AG10803 (cell line): ENCODE measurements around the gene BCL11B.

Experiments used
- DNase-seq: peaks from one replicate; pipeline ENCODE4 v3.0.0; 2010; ENCODE audit warnings: low read depth
- H3K4me3 ChIP-seq: 2 replicates; pipeline ENCODE4 v1.5.1; 2011; ENCODE audit warnings: mild to moderate bottlenecking, low read length, control low read depth
- TF ChIP-seq, protein P1 (sequence below): conservative IDR thresholded peaks from 2 replicates; pipeline ENCODE4 v1.5.1; 2011; ENCODE audit warnings: mild to moderate bottlenecking, low read length, control low read depth, inconsistent platforms

BCL11B gene

DNA sequence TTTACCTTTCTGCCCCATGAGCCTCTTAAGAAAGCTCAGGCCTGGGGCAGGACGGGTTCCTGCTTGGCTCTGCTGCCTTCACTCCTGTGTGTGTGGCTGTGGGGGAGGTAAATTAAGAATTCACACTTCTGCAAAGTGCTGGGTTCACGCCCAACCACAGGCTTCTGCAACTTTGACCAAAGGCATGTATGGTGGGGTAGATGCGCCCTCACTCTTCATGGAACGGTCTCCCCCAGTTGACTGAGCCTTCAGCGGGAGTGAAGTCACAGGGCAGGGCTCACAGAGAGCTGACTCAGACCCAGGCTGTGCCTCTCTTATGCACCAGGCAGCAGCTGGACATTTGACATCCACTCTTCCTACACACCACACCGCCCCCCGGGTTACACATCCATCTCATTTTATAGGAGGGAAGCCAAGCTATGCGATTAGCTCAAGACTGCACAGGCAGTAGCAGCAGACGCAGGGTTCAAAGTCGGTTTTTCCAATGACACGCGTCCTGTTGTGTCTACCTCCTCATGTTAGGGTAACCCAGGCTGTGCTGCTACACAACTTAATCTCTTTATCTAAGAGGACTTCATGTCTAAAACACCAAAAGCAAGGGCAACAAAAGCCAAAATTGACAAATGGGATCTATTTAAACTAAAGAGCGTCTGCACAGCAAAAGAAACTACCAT lies 15.4 kb upstream of the BCL11B start:
- H3K4me3 ChIP-seq, result no peak overlapping the region
- DNase-seq, result no peak
- TF ChIP-seq, protein P1, sequence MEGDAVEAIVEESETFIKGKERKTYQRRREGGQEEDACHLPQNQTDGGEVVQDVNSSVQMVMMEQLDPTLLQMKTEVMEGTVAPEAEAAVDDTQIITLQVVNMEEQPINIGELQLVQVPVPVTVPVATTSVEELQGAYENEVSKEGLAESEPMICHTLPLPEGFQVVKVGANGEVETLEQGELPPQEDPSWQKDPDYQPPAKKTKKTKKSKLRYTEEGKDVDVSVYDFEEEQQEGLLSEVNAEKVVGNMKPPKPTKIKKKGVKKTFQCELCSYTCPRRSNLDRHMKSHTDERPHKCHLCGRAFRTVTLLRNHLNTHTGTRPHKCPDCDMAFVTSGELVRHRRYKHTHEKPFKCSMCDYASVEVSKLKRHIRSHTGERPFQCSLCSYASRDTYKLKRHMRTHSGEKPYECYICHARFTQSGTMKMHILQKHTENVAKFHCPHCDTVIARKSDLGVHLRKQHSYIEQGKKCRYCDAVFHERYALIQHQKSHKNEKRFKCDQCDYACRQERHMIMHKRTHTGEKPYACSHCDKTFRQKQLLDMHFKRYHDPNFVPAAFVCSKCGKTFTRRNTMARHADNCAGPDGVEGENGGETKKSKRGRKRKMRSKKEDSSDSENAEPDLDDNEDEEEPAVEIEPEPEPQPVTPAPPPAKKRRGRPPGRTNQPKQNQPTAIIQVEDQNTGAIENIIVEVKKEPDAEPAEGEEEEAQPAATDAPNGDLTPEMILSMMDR, result no peak

DNA sequence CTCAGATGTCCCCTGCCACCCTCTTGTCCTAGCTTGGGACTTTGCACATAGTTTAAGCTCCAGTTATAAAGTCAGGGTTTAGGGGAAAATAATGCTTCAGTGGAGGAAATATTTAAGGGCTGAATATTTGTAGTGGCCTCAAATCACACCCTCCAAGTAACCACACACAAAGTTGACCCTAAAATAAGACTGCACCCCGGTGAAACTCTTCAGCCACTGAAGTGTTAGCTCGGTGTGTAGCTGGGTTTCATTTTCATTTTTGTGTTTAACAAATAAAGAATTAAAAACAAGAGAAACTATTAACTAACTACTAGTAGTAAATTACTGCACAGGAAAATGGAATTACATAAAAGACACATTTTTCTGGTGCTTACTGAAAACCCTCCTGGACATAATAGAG lies 14.8 kb upstream of the BCL11B start:
- DNase-seq, result no peak

DNA sequence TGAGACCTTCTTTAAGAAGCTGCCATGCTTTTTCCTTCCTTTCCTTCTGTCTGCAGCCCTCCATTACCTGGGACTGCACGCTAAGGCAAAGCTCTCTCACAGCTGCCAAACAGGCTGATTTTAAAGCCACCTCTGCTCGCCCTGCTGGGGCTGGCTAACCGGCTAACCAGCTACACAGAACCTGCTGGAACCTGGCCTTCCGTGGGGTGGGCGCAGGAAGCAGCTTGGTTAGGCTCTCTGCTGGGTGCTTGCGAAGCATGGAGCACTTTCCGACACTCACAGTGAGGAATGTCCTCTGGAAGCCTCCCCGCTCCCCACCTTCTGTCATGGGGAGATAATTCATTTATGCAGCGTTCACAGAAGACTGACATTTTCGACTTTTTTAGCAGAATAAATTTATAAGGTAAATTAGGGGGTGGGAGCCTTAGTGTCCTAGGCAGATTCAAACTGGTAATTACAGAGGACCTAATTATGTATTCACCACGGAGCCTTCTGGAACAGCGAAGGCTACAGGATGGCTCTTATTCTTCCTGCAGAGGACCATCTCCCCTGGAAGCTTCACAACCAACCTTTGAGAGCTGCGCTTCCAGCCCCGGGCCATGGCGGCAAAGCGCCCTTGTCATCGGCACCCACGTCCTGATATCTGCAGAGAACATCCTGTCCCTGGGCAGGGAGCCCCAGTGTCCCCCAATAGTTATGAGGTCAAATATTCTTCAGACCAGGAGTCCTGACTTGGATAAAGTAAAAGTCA lies 12.4 kb upstream of the BCL11B start:
- TF ChIP-seq, protein P1, result no peak
- H3K4me3 ChIP-seq, result no peak overlapping the region
- no peak for DNase-seq

More for the DNA sequence above, 14.8 kb upstream of the BCL11B start:
- no peak overlapping the region for H3K4me3 ChIP-seq
- TF ChIP-seq, protein P1, result no peak

DNA sequence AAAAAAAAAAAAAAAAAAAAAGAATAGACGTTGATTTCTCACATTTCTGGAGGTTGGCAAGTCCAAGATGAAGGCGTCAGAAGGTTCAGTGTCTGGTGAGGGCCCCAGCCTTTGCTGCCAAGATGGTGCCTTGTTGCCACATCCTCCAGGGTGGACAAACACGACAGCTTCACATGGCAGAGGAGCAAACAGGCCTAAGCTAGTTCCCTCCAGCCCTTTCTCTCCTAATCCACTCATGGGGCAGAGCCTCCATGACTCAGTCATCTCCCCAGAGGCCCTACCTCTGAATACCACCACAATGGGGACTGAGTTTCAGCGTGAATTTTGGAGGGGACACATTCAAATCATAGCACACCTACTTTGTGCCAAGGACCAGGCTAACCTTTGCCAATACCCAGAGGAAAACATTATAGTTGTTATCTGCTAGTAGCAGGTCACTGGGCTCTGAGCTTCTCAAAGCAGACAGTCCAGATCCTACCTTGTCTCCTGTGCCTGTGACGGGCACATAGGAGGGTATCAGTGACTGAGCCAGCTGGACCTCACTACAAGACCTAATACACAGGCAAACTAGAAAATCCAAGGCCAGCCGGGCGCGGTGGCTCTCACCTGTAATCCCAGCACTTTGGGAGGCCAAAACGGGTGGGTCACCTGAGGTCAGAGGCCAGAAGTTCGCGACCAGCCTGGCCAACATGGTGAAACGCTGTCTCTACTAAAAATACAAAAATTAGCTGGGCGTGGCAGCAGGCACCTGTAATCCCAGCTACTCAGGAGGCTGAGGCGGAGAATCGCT lies 10.5 kb upstream of the BCL11B start:
- no peak for DNase-seq
- H3K4me3 ChIP-seq, result no peak overlapping the region
- TF ChIP-seq, protein P1, result no peak

DNA sequence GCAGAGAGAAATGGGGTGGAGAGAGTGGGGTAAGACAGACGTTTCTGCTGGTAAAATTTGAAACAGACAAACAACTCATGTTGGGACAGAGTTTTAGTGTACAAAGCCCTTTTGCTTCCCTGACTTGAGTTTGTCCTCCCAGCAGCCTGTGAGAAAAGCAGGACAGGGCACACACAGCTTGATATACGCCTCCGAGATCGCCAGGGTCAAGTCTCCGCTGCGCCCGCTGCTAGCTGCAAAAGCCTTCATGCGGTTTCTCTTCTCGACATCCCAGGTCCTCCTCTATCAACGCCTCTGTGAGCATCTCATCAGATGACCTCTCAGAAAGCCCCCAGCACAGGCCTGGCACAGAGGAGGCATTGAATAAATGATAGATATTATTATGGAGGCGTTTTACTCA lies 9.4 kb upstream of the BCL11B start:
- no peak overlapping the region for H3K4me3 ChIP-seq
- no peak for DNase-seq
- TF ChIP-seq, protein P1, result no peak

DNA sequence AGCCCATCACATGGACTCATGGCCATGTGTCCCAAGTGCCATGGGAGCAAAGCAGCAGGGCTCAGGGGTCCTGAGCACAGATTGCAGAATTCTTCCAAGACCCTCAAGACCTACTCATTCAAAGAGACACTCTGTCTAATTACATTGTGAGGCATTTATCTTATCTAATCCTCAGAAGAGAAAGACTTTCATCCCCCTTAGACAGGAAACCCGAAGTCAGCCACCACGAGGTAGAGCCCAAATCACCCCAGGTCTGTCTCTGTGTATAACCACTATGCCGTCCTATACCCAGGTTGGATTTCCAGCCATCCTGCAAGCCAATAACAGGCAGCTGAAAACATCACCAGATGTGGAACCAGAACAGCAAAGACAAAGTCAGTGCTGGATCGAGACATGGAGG lies 8.9 kb upstream of the BCL11B start:
- TF ChIP-seq, protein P1, result no peak
- H3K4me3 ChIP-seq, result no peak overlapping the region
- no peak for DNase-seq
